Activated T-helper 1 cell treated with anti-CD3 and anti-CD28 coated beads, Interleukin-2, amount 50 U/mL, for 16 hours (primary cell): Measurements from ENCODE around the gene PTPRT.

Experiments used
- DNase-seq, 2 donors: peaks; one replicate each; pipeline ENCODE4 v3.0.0-alpha.2; 2020; ENCODE audit warnings: low read depth in 1 of 2, low spot score in 1 of 2

The PTPRT gene

GRCh38 chr20:42155586-42155985, 1034.1 kb downstream of the PTPRT start:
- DNase-seq = no peak

- no peak for DNase-seq
These were observed 1037.1 kb downstream of the PTPRT start for GRCh38 chr20:42152575-42152974.

- DNase-seq = no peak
These were observed 1039.5 kb downstream of the PTPRT start for GRCh38 chr20:42150230-42150629.

GRCh38 chr20:42138729-42139128, 1051.0 kb downstream of the PTPRT start:
- DNase-seq = no peak

- DNase-seq = no peak
These were observed 1055.2 kb downstream of the PTPRT start for GRCh38 chr20:42134265-42135098.

- no peak for DNase-seq
These were observed 1058.7 kb downstream of the PTPRT start for GRCh38 chr20:42130810-42131596.

GRCh38 chr20:42125426-42125825, 1064.3 kb downstream of the PTPRT start:
- DNase-seq = no peak

- no peak for DNase-seq
These were observed 1065.7 kb downstream of the PTPRT start for GRCh38 chr20:42123981-42124473.

GRCh38 chr20:42118409-42119125, 1071.1 kb downstream of the PTPRT start:
- no peak for DNase-seq

GRCh38 chr20:42118001-42118400, 1071.7 kb downstream of the PTPRT start:
- DNase-seq = no peak

GRCh38 chr20:42113236-42113635, 1076.5 kb downstream of the PTPRT start:
- no peak for DNase-seq

GRCh38 chr20:42112161-42112560, 1077.5 kb downstream of the PTPRT start:
- no peak for DNase-seq

- DNase-seq = no peak
These were observed 1078.4 kb downstream of the PTPRT start for GRCh38 chr20:42111349-42111748.

GRCh38 chr20:42110301-42110700, 1079.4 kb downstream of the PTPRT start:
- no peak for DNase-seq

- DNase-seq = no peak
These were observed 1087.7 kb downstream of the PTPRT start for GRCh38 chr20:42102000-42102399.

- DNase-seq = no peak
These were observed 1089.5 kb downstream of the PTPRT start for GRCh38 chr20:42100137-42100704.

- DNase-seq = no peak
These were observed 1090.6 kb downstream of the PTPRT start for GRCh38 chr20:42099101-42099500.

- no peak for DNase-seq
These were observed 1091.3 kb downstream of the PTPRT start for GRCh38 chr20:42098418-42098817.

- DNase-seq = no peak
These were observed 1092.0 kb downstream of the PTPRT start for GRCh38 chr20:42097741-42098140.

- no peak for DNase-seq
These were observed 1094.5 kb downstream of the PTPRT start for GRCh38 chr20:42095221-42095620.
